Stomach smooth muscle (tissue), 2 donors: ENCODE data around the gene SLC6A18.
"Not testable (repeated sequence)": the region's sequence is repeated elsewhere in the genome, so short reads cannot be mapped to it uniquely, and the experiment has no call there.

Experiments
- H3K27ac ChIP-seq: one replicate; pipeline ENCODE4 v1.7.0; 2013; ENCODE audit warnings: mild to moderate bottlenecking, low read length, inconsistent platforms
- H3K27me3 ChIP-seq, 2 donors: one replicate each; pipeline ENCODE4 v1.7.0; 2013; ENCODE audit warnings: low read length in 2 of 2; ENCODE audit not compliant: insufficient read depth in 2 of 2, control insufficient read depth in 1 of 2
- H3K36me3 ChIP-seq, 2 donors: one replicate each; pipeline ENCODE4 v1.7.0; 2013; ENCODE audit warnings: low read length in 2 of 2; ENCODE audit not compliant: control insufficient read depth in 2 of 2, insufficient read depth in 2 of 2
- H3K4me1 ChIP-seq: one replicate; pipeline ENCODE4 v1.7.0; 2013; ENCODE audit warnings: low read length; ENCODE audit not compliant: control insufficient read depth, insufficient read depth
- H3K4me3 ChIP-seq, 2 donors: one replicate each; pipeline ENCODE4 v1.7.0; 2013; ENCODE audit warnings: low read length in 2 of 2
- H3K9ac ChIP-seq, 2 donors: one replicate each; pipeline ENCODE4 v1.7.0; 2013; ENCODE audit warnings: low read length in 2 of 2, mild to moderate bottlenecking in 1 of 2
- H3K9me3 ChIP-seq, 2 donors: one replicate each; pipeline ENCODE4 v1.7.0; 2013; ENCODE audit warnings: low read length in 2 of 2; ENCODE audit not compliant: control insufficient read depth in 2 of 2
- donor health status: healthy.
- donor health status: Pancreatic carcinoma.

Gene SLC6A18

DNA sequence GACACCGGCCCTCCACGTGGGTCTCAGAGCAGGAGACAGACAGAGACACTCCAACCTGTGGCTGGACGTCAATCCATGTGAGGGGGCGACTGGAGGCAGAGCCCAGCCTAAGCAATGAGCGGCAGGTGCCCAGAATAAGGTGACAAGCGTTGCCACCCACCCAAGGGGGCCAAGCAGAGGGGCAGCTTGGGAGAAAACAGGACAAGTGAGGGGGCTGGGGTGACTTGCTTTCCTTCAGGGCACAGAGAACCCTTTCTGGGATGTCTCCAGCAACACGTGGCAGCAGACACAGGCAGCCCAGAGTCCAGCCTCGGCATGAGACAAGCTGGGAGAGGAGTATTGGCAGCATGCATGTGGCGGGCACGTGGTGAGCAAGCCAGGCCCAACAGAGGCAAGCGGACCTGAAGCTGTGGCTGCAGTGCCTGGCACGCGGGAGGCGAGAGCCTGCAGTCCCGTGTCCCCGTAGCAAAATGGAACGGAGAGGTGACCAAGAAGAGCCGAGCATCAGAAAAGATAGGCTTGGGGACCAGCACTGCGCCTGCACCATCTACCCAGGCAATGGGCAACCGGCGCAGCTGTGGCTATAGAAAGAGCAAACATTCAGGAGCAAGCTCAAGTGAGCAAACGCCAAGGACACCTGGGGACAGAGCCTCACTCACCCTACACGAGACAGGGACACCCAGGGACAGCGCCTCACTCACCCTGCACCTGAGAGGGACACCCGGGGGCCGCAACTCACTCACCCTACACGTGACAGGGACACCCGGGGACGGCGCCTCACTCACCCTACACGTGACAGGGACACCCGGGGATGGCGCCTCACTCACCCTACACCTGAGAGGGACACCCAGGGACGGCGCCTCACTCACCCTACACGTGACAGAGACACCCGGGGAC lies 63.5 kb downstream of the SLC6A18 start:
- Histone ChIP-seq H3K36me3 (no peaks in the 10 kb centered on the region), H3K9ac (no peak overlapping the region), H3K4me1 (no peaks in the 10 kb centered on the region), H3K27me3 (peaks cover 4 to 13% of the 10 kb centered on the region in 2 donors), H3K27ac (no peak overlapping the region), H3K9me3 (peaks cover 2 to 3% of the 10 kb centered on the region in 2 donors), H3K4me3 (no peak overlapping the region)

DNA sequence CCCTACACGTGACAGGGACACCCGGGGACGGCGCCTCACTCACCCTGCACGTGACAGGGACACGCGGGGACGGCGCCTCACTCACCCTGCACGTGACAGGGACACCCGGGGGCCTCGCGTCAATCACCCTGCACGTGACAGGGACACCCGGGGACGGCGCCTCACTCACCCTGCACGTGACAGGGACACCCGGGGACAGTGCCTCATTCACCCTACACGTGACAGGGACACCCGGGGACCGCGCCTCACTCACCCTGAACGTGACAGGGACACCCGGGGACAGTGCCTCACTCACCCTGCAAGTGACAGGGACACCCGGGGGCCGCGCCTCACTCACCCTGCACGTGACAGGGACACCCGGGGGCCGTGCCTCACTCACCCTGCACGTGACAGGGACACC lies 64.4 kb downstream of the SLC6A18 start:
- not testable (repeated sequence) for H3K9me3 ChIP-seq, H3K36me3 ChIP-seq, H3K9ac ChIP-seq, H3K4me1 ChIP-seq, H3K4me3 ChIP-seq, H3K27ac ChIP-seq
- H3K27me3 ChIP-seq, result peaks cover 8 to 18% of the 10 kb centered on the region in 2 donors

DNA sequence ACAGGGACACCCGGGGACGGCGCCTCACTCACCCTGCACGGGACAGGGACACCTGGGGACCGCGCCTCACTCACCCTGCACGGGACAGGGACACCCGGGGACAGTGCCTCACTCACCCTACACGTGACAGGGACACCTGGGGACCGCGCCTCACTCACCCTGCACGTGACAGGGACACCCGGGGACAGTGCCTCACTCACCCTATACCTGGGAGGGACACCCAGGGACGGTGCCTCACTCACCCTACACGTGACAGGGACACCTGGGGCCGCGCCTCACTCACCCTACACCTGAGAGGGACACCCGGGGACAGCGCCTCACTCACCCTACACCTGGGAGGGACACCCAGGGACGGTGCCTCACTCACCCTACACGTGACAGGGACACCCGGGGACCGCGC lies 65.8 kb downstream of the SLC6A18 start:
- H3K36me3 ChIP-seq, H3K27ac ChIP-seq, H3K9me3 ChIP-seq, H3K9ac ChIP-seq, H3K4me1 ChIP-seq, H3K4me3 ChIP-seq: not testable (repeated sequence)
- H3K27me3 ChIP-seq, result peaks cover 8 to 29% of the 10 kb centered on the region in 2 donors

DNA sequence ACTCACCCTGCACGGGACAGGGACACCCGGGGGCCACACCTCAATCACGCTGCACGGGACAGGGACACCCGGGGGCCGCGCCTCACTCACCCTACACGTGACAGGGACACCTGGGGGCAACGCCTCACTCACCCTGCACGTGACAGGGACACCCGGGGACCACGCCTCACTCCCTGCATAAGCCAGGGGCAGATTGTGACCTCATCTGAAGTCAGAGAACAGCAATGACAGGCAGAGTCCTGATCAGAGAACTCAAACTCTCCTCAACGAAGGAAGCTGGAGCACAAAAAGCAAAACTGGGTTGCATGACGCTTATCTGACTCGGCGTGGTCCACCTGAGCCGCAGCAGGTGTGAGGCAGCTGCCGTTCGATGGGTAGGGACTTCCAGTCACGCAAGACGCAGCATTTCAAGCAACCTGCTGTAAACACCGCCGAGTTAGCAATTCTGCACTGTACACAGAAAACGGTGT lies 66.5 kb downstream of the SLC6A18 start:
- Histone ChIP-seq H3K27ac (no peak overlapping the region), H3K9me3 (peaks cover 2 to 3% of the 10 kb centered on the region in 2 donors), H3K9ac (no peak overlapping the region), H3K4me3 (no peak overlapping the region), H3K36me3 (no peaks in the 10 kb centered on the region), H3K27me3 (peaks cover 8 to 29% of the 10 kb centered on the region in 2 donors), H3K4me1 (peaks cover 4% of the 10 kb centered on the region)

DNA sequence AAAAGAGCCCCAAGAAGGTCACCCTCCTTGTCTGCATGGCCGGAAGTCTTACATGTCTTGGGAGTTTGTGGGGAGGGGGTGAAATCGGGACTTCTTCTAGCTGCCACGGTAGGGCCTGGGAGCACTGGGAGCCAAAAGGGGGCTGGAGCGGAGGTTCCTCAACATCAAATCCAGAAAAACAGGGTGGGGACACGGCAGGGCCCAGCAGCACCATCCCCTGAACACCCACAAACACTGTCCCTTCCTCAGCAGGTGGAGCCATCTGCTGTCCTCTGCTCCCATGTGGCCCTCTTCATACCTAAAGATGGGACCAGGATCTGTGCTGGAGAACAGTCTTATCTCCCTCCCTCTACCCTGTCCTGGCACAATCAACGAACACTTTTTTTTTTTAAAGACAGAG lies 67.0 kb downstream of the SLC6A18 start:
- Histone ChIP-seq H3K27me3 (peaks cover 10 to 29% of the 10 kb centered on the region in 2 donors), H3K9ac (no peak overlapping the region), H3K9me3 (peaks cover 2 to 3% of the 10 kb centered on the region in 2 donors), H3K36me3 (no peaks in the 10 kb centered on the region), H3K4me1 (peaks cover 4% of the 10 kb centered on the region), H3K27ac (no peak overlapping the region), H3K4me3 (no peak overlapping the region)

DNA sequence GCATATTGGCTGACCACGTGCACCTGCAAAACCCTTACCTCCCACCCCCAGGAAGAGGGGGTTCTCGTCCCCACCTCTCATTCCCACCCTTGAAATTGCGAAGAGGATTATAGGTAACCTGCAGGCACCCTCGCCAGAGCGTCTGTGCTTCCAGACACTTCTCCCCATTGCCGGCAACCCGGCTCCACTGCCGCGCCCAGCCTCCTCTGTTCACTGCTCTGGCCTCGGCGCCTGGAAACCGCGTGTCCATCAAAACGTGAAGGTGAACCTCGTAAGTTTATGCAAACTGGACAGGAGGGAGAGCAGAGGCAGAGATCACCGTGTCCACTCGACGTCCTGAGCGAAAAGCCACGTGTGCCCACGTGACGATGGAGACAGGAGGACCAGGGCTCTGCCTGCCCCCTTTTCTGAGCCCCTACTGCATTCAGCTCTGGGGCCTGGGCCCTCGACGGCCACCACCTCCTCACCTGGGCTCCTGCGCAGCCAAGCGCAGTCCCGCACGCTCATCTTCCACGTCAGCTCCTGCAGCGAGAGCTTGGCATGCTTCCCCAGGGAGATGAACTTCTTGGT lies 67.8 kb downstream of the SLC6A18 start:
- Histone ChIP-seq H3K27ac (no peak overlapping the region), H3K4me3 (no peak overlapping the region), H3K4me1 (peaks cover 4% of the 10 kb centered on the region), H3K9me3 (peaks cover 0 to 3% of the 10 kb centered on the region in 2 donors), H3K27me3 (peaks cover 15 to 29% of the 10 kb centered on the region in 2 donors), H3K9ac (no peak overlapping the region), H3K36me3 (no peaks in the 10 kb centered on the region)

DNA sequence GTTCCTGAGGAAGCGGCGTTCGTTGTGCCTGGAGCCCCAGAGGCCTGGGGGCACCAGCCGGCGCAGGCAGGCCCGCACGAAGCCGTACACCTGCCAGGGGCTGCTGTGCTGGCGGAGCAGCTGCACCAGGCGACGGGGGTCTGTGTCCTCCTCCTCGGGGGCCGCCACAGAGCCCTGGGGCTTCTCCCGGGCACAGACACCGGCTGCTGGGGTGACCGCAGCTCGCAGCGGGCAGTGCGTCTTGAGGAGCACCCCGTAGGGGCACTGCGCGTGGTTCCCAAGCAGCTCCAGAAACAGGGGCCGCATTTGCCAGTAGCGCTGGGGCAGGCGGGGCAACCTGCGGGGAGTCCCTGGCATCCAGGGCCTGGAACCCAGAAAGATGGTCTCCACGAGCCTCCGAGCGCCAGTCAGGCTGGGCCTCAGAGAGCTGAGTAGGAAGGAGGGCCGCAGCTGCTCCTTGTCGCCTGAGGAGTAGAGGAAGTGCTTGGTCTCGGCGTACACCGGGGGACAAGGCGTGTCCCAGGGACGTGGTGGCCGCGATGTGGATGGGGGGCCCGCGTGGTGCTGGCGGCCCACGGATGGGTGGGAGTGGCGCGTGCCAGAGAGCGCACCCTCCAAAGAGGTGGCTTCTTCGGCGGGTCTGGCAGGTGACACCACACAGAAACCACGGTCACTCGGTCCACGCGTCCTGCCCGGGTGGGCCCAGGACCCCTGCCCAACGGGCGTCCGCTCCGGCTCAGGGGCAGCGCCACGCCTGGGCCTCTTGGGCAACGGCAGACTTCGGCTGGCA lies 68.4 kb downstream of the SLC6A18 start:
- Histone ChIP-seq H3K36me3 (no peaks in the 10 kb centered on the region), H3K9me3 (no peaks in the 10 kb centered on the region), H3K27me3 (peaks cover 16 to 29% of the 10 kb centered on the region in 2 donors), H3K27ac (no peak overlapping the region), H3K4me3 (no peak overlapping the region), H3K4me1 (peaks cover 4% of the 10 kb centered on the region), H3K9ac (no peak overlapping the region)

DNA sequence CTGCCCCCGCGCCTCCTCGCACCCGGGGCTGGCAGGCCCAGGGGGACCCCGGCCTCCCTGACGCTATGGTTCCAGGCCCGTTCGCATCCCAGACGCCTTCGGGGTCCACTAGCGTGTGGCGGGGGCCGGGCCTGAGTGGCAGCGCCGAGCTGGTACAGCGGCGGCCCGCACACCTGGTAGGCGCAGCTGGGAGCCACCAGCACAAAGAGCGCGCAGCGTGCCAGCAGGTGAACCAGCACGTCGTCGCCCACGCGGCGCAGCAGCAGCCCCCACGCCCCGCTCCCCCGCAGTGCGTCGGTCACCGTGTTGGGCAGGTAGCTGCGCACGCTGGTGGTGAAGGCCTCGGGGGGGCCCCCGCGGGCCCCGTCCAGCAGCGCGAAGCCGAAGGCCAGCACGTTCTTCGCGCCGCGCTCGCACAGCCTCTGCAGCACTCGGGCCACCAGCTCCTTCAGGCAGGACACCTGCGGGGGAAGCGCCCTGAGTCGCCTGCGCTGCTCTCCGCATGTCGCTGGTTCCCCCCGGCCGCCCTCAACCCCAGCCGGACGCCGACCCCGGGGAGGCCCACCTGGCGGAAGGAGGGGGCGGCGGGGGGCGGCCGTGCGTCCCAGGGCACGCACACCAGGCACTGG lies 69.1 kb downstream of the SLC6A18 start:
- Histone ChIP-seq H3K9ac (no peak overlapping the region), H3K36me3 (no peaks in the 10 kb centered on the region), H3K27ac (no peak overlapping the region), H3K27me3 (peaks cover 16 to 29% of the 10 kb centered on the region in 2 donors), H3K4me3 (no peak overlapping the region), H3K4me1 (peaks cover 4% of the 10 kb centered on the region), H3K9me3 (no peaks in the 10 kb centered on the region)

DNA sequence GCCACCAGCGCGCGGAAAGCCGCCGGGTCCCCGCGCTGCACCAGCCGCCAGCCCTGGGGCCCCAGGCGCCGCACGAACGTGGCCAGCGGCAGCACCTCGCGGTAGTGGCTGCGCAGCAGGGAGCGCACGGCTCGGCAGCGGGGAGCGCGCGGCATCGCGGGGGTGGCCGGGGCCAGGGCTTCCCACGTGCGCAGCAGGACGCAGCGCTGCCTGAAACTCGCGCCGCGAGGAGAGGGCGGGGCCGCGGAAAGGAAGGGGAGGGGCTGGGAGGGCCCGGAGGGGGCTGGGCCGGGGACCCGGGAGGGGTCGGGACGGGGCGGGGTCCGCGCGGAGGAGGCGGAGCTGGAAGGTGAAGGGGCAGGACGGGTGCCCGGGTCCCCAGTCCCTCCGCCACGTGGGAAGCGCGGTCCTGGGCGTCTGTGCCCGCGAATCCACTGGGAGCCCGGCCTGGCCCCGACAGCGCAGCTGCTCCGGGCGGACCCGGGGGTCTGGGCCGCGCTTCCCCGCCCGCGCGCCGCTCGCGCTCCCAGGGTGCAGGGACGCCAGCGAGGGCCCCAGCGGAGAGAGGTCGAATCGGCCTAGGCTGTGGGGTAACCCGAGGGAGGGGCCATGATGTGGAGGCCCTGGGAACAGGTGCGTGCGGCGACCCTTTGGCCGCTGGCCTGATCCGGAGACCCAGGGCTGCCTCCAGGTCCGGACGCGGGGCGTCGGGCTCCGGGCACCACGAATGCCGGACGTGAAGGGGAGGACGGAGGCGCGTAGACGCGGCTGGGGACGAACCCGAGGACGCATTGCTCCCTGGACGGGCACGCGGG lies 69.9 kb downstream of the SLC6A18 start, which contains the start of gene TERT:
TSS of gene TERT (minus strand) at position 234 of the 815 bp plus-strand sequence. CDS start at position 155, 79 bp downstream.
- Histone ChIP-seq H3K27ac (no peak within 1 kb of the TSS), H3K4me3 (no peak within 1 kb of the TSS), H3K4me1 (peaks cover 4% of the 10 kb centered on the region), H3K9ac (no peak within 1 kb of the TSS), H3K27me3 (peaks cover 16 to 29% of the 10 kb centered on the region in 2 donors), H3K36me3 (no peaks in the 10 kb centered on the region), H3K9me3 (no peaks in the 10 kb centered on the region)
